GM18867 (cell line): Measurements from ENCODE around the gene ZBTB8OS.
"Not testable (repeated sequence)": the region's sequence is repeated elsewhere in the genome, so short reads cannot be mapped to it uniquely, and the experiment has no call there.

Experiments used
- ATAC-seq: cut with Tn5 transposase; IDR thresholded peaks from one replicate; pipeline ENCODE4 v1.9.1; 2021; ENCODE audit warnings: mild to moderate bottlenecking, moderate library complexity; ENCODE audit not compliant: unreplicated experiment

Gene ZBTB8OS

GRCh38 chr1:32650248-32650751, at the start of gene ZBTB8OS:
Gene ZBTB8OS, minus strand, starts transcription at chr1:32650550. Its CDS starts 21 bp downstream, at chr1:32650529.
- peak; percentile 66 for ATAC-seq

GRCh38 chr1:32696996-32697395, 46.6 kb upstream of the ZBTB8OS start:
- ATAC-seq: not testable (repeated sequence)

- no peak for ATAC-seq
Observed at GRCh38 chr1:32696041-32696440, 45.7 kb upstream of the ZBTB8OS start.

GRCh38 chr1:32695098-32695904, 45.0 kb upstream of the ZBTB8OS start:
- no peak for ATAC-seq

DNA sequence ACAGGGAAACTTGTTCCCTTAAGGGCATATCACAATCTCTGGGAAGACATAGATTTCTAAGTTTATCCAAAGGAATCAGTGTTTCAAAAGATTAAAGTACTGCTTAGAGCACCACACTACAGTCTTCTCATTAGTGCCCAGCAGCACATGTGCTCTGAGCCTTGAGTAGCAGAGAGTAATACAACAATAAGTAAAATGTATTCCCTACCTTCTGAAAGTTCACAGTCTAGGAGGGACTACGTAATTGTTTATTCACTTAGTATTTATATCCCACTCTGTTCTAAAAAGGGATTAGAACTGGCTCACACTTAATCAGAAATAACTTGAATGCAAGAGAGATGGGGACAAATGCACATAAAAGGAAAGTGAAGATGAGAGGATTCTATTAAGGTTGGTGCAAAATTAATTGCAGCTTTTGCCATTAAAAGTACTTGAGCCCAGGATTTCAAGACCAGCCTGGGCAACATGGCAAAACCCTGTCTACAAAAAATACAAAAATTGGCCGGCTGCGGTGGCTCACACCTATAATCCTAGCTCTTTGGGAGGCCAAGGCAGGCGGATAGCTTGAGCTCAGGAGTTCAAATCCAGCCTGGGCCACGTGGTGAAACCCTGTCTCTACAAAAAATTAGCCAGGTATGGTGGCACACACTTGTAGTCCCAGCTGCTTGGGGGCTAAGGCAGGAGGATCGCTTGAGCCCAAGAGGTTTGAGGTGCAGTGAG, 43.3 kb upstream of the ZBTB8OS start:
- no peak for ATAC-seq

- no peak for ATAC-seq
Observed at GRCh38 chr1:32686387-32686786, 36.0 kb upstream of the ZBTB8OS start.

DNA sequence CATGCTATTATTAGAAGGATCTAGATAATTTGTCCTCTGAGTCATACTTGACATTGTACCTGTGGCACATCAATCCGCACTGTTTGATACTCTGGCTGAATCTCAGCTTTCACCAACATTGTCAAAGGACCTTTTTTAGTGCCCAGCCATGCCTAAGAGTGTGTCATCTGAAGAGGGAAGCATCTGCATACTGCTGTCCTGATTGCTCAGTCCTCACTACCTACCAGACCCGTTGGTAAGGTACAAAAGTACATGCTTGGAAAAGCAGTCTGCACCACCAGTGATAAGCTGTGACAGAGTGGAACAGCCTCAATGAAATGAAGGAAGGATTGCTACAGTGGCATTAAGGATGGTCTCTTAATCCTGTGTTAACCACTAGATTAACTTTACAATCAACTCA, 35.1 kb upstream of the ZBTB8OS start:
- ATAC-seq: no peak

- ATAC-seq: no peak
Observed at GRCh38 chr1:32684167-32684811, 33.9 kb upstream of the ZBTB8OS start.

- ATAC-seq: no peak
Observed at GRCh38 chr1:32683397-32683796, 33.0 kb upstream of the ZBTB8OS start.

DNA sequence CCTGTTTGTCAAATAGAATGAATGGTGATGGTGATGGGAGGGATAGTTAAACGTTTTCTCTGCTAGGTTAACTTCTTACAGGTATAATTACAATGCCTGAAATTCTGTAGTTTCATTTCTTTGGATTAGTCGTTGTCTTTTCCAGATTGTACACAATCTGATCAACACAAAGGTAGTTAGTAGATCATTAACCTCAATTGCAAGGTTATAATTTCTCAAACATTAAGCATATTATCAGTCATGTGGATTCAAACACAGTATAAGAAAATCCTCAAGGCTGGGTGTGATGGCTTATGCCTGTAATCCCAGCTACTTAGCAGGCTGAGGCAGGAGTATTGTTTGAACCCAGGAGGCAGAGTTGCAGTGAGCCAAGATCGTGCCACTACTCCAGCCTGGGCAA, 31.6 kb upstream of the ZBTB8OS start:
- no peak for ATAC-seq

GRCh38 chr1:32681509-32681908, 31.2 kb upstream of the ZBTB8OS start:
- no peak for ATAC-seq

- no peak for ATAC-seq
Observed at GRCh38 chr1:32680642-32681041, 30.3 kb upstream of the ZBTB8OS start.

GRCh38 chr1:32679993-32680392, 29.6 kb upstream of the ZBTB8OS start:
- not testable (repeated sequence) for ATAC-seq

DNA sequence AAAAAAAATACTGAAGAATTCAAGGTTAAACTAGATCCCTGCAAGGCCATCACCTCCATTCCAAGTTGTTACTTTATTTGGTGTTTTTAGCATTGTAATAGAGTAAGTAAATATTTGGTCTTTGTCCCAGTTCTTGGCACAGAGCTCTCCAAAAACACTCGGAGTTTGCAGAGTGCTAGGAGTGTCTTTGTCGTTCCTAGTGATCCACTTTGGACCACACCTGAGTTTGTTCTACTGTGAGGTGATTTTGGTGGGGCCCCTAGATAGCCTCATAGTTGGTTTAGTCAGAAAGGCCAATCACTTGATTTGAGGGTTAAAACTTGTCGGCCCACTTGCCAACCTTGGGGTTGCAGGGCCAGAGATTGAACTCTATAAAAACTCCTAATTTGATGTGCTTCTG, 26.6 kb upstream of the ZBTB8OS start:
- no peak for ATAC-seq

GRCh38 chr1:32668716-32669115, 18.4 kb upstream of the ZBTB8OS start:
- ATAC-seq: not testable (repeated sequence)

DNA sequence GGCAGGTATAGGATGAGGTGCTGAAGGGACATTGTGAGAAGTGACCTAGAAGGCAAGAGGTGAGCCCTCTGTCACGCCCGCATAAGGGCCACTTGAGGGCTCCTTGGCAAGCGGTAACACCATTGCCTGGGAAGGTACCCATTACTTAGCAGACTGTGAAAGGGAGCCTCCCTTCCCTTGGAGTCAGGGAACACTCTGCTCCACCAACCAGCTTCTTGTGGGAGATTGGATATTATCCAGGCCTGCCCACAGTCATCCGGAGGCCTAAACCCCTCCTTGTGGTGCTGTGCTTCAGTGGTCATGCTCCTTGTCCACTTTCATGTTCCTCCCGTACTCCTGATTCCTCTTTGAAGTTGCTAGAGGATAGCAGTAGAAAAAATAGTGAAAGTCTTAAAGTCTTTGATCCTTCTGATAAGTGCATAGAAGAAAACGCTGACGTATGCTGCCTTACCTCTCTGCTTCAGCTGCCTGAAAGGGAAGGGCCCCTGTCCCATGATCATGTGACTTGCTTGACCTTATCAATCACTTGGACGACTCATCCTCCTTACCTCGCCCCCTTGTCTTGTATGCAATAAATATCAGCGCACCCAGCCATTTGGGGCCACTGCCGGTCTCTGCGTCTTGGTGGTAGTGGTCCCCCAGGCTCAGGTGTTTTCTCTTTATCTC, 16.7 kb upstream of the ZBTB8OS start:
- ATAC-seq: no peak

DNA sequence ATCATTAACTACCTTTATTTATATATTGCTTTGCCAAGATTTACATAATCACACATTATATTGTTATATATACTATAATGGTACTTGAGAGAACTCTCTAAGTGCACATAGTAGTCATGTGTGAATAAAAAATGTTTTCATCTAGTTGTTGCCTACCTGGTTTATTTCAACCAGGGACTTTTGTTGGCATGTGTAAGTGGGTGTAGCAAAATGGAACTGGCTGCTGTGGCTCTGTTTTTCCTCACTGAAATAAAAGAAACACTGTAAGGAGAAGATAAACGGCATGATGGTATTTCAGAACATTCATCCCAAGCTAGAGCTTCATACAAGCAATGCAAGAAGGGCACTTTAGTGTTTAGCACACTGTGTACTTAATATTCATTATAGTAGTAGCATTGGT, 15.6 kb upstream of the ZBTB8OS start:
- no peak for ATAC-seq

- ATAC-seq: no peak
Observed at GRCh38 chr1:32659581-32659980, 9.2 kb upstream of the ZBTB8OS start.

DNA sequence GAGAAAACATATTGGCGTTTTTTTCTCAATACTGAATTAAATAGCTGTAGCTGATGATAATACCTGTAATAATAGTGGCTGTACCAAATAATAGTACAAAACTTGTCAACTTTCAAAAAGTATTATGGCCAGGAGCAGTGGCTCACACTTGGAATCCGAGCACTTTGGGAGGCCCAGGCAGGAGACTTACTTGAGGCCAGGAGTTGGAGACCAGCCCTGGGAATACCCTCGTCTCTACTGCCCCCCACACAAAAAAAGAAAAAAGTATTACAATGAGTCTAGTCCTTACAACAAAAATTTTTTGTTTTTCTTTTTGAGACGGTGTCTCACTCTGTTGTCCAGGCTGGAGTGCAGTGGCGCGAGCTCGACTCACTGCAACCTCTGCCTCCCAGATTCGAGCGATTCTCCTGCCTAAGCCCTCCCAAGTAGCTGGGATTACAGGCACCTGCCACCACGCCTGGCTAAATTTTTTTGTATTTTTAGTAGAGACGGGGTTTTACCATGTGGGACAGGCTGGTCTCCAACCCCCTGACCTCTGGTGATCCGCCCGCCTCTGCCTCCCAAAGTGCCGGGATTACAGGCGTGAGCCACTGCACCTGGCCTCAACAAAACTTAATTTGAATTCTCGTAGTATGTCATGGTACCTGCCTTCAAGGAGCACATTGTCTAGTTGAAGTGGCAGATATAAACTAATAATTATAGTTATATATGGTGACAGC, 2.1 kb upstream of the ZBTB8OS start:
- ATAC-seq: no peak

GRCh38 chr1:32651461-32652073, 1.2 kb upstream of the ZBTB8OS start:
- peak; percentile 21 for ATAC-seq
